HG03060 (cell line): ENCODE measurements around the gene MDFIC2.

ENCODE experiments used
- ATAC-seq: cut with Tn5 transposase; IDR thresholded peaks from one replicate; pipeline ENCODE4 v1.9.1; 2021; ENCODE audit warnings: low read depth, moderate number of reproducible peaks; ENCODE audit not compliant: unreplicated experiment

The MDFIC2 gene

GRCh38 chr3:70185661-70186060 lies 126.8 kb downstream of the MDFIC2 start:
- ATAC-seq: no peak

- ATAC-seq: no peak
Measured at GRCh38 chr3:70183781-70184504, 128.5 kb downstream of the MDFIC2 start.

- ATAC-seq: no peak
Measured at GRCh38 chr3:70182166-70182565, 130.3 kb downstream of the MDFIC2 start.

GRCh38 chr3:70180664-70181063 lies 131.8 kb downstream of the MDFIC2 start:
- ATAC-seq: no peak

GRCh38 chr3:70179111-70179510 lies 133.3 kb downstream of the MDFIC2 start:
- no peak for ATAC-seq

GRCh38 chr3:70177881-70178645 lies 134.4 kb downstream of the MDFIC2 start:
- no peak for ATAC-seq

- no peak for ATAC-seq
Measured at GRCh38 chr3:70176224-70176623, 136.2 kb downstream of the MDFIC2 start.

GRCh38 chr3:70156808-70157207 lies 155.6 kb downstream of the MDFIC2 start:
- no peak for ATAC-seq

GRCh38 chr3:70150599-70150998 lies 161.8 kb downstream of the MDFIC2 start:
- no peak for ATAC-seq

- ATAC-seq: no peak
Measured at GRCh38 chr3:70149714-70150400, 162.6 kb downstream of the MDFIC2 start.
